Putamen (tissue), 1 donor: ENCODE data around the gene ECM2.
"Not testable (repeated sequence)": the region's sequence is repeated elsewhere in the genome, so short reads cannot be mapped to it uniquely, and the experiment has no call there.

Experiments
- DNase-seq: peaks from one replicate; pipeline ENCODE4 v3.0.0-alpha.2; 2016; ENCODE audit warnings: low spot score

ECM2 gene

GRCh38 chr9:92535940-92536850 lies at the start of gene ECM2:
Gene ECM2 (minus strand): TSS chr9:92535990. CDS start chr9:92522866, 13,124 bp downstream.
- DNase-seq, result peak; percentile 6

- DNase-seq, result no peak
These were observed 40.4 kb upstream of the ECM2 start for GRCh38 chr9:92576175-92576574.

DNA sequence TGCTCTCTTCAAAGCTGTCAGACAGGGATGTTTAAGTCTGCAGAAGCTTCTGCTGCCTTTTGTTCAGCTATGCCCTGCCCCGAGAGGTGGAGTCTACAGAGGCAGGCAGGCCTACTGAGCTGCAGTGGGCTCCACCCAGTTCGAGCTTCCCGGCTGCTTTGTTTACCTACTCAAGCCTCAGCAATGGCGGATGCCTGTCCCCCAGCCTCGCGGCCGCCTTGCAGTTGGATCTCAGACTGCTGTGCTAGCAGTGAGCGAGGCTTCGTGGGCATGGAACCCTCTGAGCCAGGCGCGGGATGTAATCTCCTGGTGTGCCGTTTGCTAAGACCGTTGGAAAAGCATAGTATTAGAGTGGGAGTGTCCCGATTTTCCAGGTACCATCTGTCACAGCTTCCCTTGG lies 37.8 kb upstream of the ECM2 start:
- DNase-seq, result not testable (repeated sequence)

DNA sequence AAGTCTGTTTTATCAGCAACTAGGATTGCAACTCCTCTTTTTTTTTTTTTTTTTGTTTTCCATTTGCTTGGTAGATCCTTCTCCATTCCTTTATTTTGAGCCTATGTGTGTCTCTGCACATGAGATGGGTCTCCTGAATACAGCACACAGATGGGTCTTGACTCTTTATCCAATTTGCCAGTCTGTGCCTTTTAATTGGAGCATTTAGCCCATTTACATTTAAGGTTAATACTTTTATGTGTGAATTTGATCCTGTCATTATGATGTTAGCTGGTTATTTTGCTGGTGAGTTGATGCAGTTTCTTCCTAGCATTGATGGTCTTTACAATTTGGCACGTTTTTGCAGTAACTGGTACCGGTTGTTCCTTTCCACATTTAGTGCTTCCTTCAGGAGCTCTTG lies 36.1 kb upstream of the ECM2 start:
- not testable (repeated sequence) for DNase-seq

GRCh38 chr9:92564982-92565381 lies 29.2 kb upstream of the ECM2 start:
- no peak for DNase-seq

DNA sequence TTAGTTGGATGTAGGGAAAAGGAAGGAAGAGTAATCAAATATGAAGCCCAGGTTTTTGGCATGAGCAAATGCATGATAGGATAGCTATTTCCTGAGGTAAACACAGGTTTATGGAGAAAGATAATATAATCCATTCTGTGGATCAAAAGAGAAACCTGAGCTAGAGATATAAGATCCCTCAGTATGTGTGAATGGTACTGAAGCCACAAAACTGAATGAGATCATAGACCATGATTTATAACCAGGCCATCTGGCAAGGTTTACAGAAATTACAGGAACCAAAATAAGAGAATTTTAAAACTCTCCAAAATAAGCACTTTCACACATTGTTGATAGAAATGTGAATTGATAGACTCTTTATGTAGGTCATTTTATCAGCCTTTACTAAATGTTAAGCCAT lies 28.7 kb upstream of the ECM2 start:
- DNase-seq, result no peak

DNA sequence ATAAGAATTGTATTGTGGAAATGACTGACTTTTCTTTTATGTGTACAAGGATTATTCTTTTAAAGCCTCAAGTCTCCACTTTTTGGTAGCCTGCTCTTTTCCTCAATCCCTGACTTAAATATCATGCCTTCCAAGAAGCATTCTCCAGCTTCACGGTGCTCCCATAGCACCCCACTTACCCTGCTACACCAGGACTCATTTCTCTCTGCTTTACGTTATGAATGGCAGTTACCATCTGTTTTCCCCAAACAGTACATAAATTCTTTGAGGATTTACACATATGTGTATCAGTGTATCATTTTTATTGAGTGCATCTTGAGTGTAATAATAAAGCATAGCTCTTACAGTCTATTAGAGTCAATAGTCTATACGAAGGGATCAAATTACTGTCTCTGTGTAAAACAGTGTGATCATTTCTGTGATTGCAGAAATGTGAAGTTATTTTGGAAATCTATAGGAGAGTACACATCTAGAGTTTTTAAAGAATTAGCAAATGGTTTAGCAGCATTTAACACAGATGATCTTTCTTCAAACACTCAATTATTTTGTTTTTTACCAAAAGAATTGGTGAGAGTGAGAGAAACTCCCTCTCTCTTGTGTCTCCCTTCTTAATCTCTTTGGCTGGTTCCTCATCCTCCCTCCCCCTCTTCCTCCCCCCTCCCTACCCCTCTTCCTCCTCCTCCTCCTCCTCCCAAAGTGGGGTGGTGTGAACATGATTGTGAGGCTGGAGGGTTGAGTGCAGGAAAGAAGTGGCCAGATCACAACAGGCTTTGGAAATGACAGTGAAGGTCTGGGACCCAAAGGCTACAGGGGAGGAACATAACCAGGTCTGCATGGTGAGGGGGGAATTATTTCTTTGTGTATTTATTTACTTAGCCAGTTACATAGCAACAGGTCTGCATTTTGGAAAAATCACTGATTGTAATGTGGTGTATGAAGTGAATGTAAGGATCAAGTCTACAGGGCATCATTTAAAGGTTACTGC lies 27.6 kb upstream of the ECM2 start:
- no peak for DNase-seq

DNA sequence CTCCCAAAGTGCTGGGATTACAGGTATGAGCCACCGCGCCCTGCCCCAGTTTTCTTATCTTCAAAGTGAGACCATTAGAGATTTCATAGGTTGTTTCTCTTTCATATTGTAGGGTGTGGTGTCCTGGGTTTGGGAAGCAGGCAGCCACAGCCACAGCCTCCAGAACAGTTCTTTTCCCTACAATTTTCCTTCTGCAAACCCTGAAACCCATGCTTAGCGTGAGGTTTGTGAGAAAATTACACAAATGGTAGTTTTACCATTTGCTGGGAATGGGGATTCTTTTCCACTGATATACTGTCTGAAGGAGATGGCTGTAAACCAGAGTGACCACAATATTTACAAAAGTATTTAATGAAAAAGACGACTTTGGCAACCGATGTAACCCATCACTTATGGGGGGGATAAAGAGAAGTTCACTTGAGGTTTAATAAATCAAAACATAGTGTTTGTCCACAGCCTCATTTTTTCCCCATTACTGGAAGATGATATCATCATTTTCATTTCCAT lies 26.7 kb upstream of the ECM2 start:
- DNase-seq, result no peak

GRCh38 chr9:92561374-92562330 lies 25.9 kb upstream of the ECM2 start:
- DNase-seq, result no peak

- no peak for DNase-seq
These were observed 23.0 kb upstream of the ECM2 start for GRCh38 chr9:92558612-92559374.

- no peak for DNase-seq
These were observed 15.0 kb upstream of the ECM2 start for GRCh38 chr9:92550765-92551164.

DNA sequence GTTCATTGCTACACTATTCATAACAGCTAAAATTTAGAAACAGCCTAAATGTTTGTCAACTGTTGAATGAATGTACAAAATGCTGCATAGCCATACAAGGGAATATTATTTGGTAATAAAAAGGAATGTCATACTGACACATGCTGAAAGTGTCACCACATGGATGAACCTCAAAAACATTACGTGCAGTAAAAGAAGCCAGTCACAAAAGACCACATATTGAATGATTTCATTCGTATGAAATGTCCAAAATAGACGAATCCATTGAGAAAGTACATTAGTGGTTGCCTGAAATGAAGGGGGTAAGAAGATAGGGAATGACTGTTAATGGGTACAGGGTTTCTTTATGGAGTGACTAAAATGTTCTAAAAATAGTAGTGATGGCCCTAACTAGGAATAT lies 11.6 kb upstream of the ECM2 start:
- DNase-seq, result no peak

- no peak for DNase-seq
These were observed 9.3 kb upstream of the ECM2 start for GRCh38 chr9:92545002-92545510.

- no peak for DNase-seq
These were observed 8.2 kb upstream of the ECM2 start for GRCh38 chr9:92543972-92544371.

GRCh38 chr9:92538541-92538940 lies 2.8 kb upstream of the ECM2 start:
- DNase-seq, result no peak

DNA sequence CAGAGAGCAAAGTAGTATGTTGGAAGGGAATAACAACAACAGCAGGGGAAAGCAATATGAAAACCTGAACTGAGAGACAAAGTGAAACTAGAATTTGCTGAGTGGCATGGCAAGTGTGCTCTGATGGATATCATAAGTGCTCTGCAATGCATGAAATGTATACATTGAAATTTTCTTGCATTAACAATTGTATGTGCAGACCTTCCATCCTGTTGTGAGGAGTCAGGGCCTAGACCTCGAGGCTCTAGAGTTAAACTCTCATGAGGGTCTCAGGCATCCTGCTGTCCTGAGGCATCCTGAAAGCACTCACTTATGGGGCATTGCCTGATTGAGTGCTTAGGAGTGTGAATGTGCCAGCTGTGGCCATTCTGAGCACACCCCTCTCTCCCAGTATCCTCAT lies 1.1 kb downstream of the ECM2 start:
- DNase-seq, result no peak

- no peak for DNase-seq
These were observed 1.6 kb downstream of the ECM2 start for GRCh38 chr9:92534204-92534603.

GRCh38 chr9:92530893-92531292 lies 4.9 kb downstream of the ECM2 start:
- no peak for DNase-seq

GRCh38 chr9:92529124-92529523 lies 6.7 kb downstream of the ECM2 start:
- DNase-seq, result no peak

DNA sequence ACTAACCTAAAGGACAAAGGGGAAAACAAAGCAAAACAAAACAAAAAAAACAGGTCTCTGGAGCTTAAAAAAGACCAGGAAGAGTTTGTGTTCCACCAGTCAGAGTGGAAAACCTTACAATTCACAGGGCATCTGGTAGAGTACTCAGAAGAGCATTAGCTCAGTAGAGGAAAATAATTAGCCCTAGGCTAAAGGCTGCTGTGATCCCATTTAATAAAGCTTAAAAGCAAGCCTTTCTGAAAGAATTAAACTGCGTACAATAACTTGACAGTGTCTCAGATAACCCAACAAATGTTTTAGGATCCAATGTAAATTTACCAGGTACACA lies 7.3 kb downstream of the ECM2 start:
- no peak for DNase-seq
